Lower leg skin (tissue), 3 donors: ENCODE measurements around the gene DGKA.

Experiments used
- POLR2A ChIP-seq, 2 donors: fragments of 450-650 bp; IDR thresholded peaks; one replicate each; pipeline ENCODE4 v1.6.1; 2016 to 2017; ENCODE audit warnings: antibody characterized with exemption in 2 of 2, mild to moderate bottlenecking in 1 of 2, moderate library complexity in 1 of 2
- TF ChIP-seq, protein P1 (sequence below), 3 donors: fragments of 450-650 bp; IDR thresholded peaks; one replicate each; pipeline ENCODE4 v1.5.1; 2016; ENCODE audit warnings: antibody characterized with exemption in 3 of 3, mild to moderate bottlenecking in 3 of 3, moderate library complexity in 2 of 3

DNA sequence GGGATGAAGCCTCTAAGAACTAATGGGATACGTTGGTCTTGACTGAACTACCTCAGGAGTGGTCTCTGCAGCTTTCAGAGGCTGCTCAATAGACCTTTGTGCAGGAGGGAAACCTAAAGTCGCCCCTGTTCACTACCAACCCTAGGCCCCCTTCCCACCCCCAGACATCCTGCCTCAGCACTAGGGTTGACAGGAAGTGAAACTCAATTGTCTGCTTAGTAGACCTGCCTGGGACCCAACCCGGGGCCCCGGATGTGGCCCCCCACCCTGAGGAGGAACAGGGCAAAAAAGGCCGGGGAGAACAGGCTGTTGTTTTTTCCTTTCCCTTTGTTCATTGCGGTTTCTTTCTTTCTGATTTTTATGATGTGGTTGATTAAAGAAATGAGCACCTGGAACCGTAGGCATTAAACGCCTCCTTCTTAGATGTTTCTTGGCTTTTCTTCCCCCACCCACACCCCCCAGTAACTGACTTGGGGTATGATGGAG, 1.6 kb upstream of the DGKA start:
- TF ChIP-seq, protein P1, sequence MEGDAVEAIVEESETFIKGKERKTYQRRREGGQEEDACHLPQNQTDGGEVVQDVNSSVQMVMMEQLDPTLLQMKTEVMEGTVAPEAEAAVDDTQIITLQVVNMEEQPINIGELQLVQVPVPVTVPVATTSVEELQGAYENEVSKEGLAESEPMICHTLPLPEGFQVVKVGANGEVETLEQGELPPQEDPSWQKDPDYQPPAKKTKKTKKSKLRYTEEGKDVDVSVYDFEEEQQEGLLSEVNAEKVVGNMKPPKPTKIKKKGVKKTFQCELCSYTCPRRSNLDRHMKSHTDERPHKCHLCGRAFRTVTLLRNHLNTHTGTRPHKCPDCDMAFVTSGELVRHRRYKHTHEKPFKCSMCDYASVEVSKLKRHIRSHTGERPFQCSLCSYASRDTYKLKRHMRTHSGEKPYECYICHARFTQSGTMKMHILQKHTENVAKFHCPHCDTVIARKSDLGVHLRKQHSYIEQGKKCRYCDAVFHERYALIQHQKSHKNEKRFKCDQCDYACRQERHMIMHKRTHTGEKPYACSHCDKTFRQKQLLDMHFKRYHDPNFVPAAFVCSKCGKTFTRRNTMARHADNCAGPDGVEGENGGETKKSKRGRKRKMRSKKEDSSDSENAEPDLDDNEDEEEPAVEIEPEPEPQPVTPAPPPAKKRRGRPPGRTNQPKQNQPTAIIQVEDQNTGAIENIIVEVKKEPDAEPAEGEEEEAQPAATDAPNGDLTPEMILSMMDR (IDR thresholded peaks at IDR 0.05), result no peak
- no peak for TF ChIP-seq POLR2A (IDR thresholded peaks at IDR 0.05)
